Gastroesophageal sphincter (tissue), 4 donors: ENCODE data around the gene KDM2A. TPM values are rescaled to one million over a fixed set of nuclear protein-coding genes. Genes with fewer than 3 reads are reported as not detected.

Experiments
- ATAC-seq: fragments of 150-250 bp; one replicate; pipeline ENCODE4 v1.9.1; 2016; ENCODE audit warnings: mild to moderate bottlenecking, moderate library complexity
- H3K27ac ChIP-seq, 4 donors: fragments of 200-600 bp; sonication (generic) in 3 of 4; 1 replicate in 3 of 4; 2 replicates in 1 of 4; pipeline ENCODE4 v1.5.1; 2016 to 2019
- H3K27me3 ChIP-seq: fragments of 200-600 bp; sonication (generic); one replicate; pipeline ENCODE4 v1.5.1; 2019
- H3K36me3 ChIP-seq, 2 donors: fragments of 200-600 bp; sonication (generic); one replicate each; pipeline ENCODE4 v1.5.1; 2019; ENCODE audit warnings: control low read depth in 1 of 2
- H3K4me1 ChIP-seq, 3 donors: fragments of 200-600 bp; sonication (generic); 1 replicate in 2 of 3; 2 replicates in 1 of 3; pipeline ENCODE4 v1.5.1; 2016 to 2019; ENCODE audit warnings: control low read depth in 2 of 3
- H3K4me3 ChIP-seq, 2 donors: fragments of 200-600 bp; sonication (generic); one replicate each; pipeline ENCODE4 v1.5.1; 2019; ENCODE audit warnings: mild to moderate bottlenecking in 1 of 2, moderate library complexity in 1 of 2
- H3K9me3 ChIP-seq, 3 donors: fragments of 200-600 bp; sonication (generic); one replicate each; pipeline ENCODE4 v1.5.1; 2017 to 2019; ENCODE audit warnings: control low read depth in 2 of 3
- EP300 ChIP-seq: sonication (generic); formaldehyde crosslinking; IDR thresholded peaks from one replicate; pipeline ENCODE4 v1.6.1; 2017; ENCODE audit warnings: antibody characterized with exemption, mild to moderate bottlenecking
- POLR2A ChIP-seq, 2 donors: fragments of 450-650 bp; IDR thresholded peaks; one replicate each; pipeline ENCODE4 v1.6.1; 2017; ENCODE audit warnings: antibody characterized with exemption in 2 of 2, mild to moderate bottlenecking in 2 of 2, moderate library complexity in 1 of 2
- POLR2AphosphoS5 ChIP-seq: sonication (generic); formaldehyde crosslinking; IDR thresholded peaks from one replicate; pipeline ENCODE4 v1.6.1; 2017; ENCODE audit warnings: antibody characterized with exemption
- WGBS, 2 donors: methylation state at CpG; one replicate each; pipeline ENCODE4 v1.1.5; 2018; ENCODE audit warnings: low coverage in 1 of 2; 5-methylcytosine and 5-hydroxymethylcytosine counted together
- total RNA-seq, 4 donors: library from RNA; depleted of rRNA; stranded (reverse); fragments of >200 nt; gene quantifications; one replicate each; pipeline ENCODE4 v1.1.0, GENCODE V29; 2016
- TF ChIP-seq, protein P1 (sequence below), 4 experiments: fragments of 200-600 bp in 2 of 4; fragments of 450-650 bp in 2 of 4; sonication (generic) in 1 of 4; IDR thresholded peaks; one replicate each; pipeline ENCODE4 v1.5.1; 2017 to 2019; ENCODE audit warnings: antibody characterized with exemption in 4 of 4, mild to moderate bottlenecking in 2 of 4, moderate library complexity in 2 of 4

KDM2A gene
- total RNA-seq, 4 donors from 2014 or later: 35.4 to 68.0 (median 48.3) TPM

DNA sequence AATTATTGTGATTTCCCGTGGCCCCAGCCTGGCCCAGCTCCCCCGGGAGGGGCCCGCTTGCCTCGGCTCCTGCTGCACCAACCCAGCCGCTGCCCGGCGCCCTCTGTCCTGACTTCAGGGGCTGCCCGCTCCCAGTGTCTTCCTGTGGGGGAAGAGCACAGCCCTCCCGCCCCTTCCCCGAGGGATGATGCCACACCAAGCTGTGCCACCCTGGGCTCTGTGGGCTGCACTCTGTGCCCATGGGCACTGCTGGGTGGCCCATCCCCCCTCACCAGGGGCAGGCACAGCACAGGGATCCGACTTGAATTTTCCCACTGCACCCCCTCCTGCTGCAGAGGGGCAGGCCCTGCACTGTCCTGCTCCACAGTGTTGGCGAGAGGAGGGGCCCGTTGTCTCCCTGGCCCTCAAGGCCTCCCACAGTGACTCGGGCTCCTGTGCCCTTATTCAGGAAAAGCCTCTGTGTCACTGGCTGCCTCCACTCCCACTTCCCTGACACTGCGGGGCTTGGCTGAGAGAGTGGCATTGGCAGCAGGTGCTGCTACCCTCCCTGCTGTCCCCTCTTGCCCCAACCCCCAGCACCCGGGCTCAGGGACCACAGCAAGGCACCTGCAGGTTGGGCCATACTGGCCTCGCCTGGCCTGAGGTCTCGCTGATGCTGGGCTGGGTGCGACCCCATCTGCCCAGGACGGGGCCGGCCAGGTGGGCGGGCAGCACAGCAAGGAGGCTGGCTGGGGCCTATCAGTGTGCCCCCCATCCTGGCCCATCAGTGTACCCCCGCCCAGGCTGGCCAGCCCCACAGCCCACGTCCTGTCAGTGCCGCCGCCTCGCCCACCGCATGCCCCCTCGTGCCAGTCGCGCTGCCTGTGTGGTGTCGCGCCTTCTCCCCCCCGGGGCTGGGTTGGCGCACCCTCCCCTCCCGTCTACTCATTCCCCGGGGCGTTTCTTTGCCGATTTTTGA, 166.8 kb downstream of the KDM2A start:
- Histone ChIP-seq H3K4me3 (no peak overlapping the region), H3K27ac (peak overlapping the region in 3 of 4 donors; percentile 93 to 94 (median 94)), H3K9me3 (no peaks in the 10 kb centered on the region), H3K4me1 (peaks cover 0 to 71% (median 25%) of the 10 kb centered on the region in 3 donors), H3K27me3 (no peaks in the 10 kb centered on the region), H3K36me3 (peaks cover 0 to 69% of the 10 kb centered on the region in 2 donors)
- 60 to 67% methylated on average over 5 to 7 of the region's 39 CpGs for WGBS, 2 donors
- ATAC-seq: no peak
- TF ChIP-seq POLR2AphosphoS5 (no peak), EP300 (no peak), POLR2A (IDR thresholded peaks at IDR 0.05) (no peak)
- TF ChIP-seq, protein P1, sequence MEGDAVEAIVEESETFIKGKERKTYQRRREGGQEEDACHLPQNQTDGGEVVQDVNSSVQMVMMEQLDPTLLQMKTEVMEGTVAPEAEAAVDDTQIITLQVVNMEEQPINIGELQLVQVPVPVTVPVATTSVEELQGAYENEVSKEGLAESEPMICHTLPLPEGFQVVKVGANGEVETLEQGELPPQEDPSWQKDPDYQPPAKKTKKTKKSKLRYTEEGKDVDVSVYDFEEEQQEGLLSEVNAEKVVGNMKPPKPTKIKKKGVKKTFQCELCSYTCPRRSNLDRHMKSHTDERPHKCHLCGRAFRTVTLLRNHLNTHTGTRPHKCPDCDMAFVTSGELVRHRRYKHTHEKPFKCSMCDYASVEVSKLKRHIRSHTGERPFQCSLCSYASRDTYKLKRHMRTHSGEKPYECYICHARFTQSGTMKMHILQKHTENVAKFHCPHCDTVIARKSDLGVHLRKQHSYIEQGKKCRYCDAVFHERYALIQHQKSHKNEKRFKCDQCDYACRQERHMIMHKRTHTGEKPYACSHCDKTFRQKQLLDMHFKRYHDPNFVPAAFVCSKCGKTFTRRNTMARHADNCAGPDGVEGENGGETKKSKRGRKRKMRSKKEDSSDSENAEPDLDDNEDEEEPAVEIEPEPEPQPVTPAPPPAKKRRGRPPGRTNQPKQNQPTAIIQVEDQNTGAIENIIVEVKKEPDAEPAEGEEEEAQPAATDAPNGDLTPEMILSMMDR (IDR thresholded peaks at IDR 0.05): no peak

DNA sequence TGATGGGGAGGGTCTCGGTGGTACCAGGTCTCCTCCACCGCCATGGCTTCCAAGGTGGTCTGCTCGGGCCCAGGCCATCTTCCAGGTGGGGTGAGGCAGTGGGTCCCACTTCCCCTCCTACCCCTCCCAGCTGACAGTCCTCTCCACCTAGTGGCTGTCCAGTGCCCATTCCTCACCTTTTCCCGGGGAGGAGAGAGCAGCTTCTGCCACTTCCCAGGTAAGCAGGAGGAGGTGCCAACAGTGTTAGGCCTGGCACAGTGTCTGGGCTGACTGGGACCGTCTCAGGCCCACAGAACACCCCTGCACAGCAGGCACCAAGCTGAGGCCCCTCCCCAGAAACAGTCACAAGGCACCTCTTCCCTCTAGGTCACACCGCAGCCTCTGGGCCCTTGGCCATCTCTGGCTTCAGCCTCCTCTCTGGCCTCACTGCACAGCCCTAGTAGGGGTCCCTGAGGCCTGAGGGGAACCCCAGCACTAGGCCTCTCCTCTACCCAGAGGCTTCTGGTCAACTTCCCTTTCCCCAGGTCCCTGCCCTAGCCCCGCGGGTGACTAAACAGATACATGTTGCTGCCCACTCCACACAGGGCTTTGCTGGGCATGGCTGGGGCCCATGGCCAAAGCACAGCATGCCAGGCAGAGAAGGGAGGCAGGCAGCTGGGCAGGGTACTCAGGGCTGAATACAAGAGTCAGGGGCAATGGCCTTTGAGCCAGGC, 167.7 kb downstream of the KDM2A start:
- H3K4me1 ChIP-seq: peaks cover 0 to 80% (median 31%) of the 10 kb centered on the region in 3 donors
- no peak for ATAC-seq
- WGBS, 2 donors: 40% methylated on average over 1 of the region's 8 CpGs; no CpG with 5 or more reads in 1 of the 2 donors
- TF ChIP-seq POLR2A (IDR thresholded peaks at IDR 0.05): no peak
- TF ChIP-seq POLR2AphosphoS5: no peak
- no peak for TF ChIP-seq EP300
- H3K27ac ChIP-seq: peak overlapping the region in 3 of 4 donors; percentile 93 to 94 (median 94)
- H3K4me3 ChIP-seq: no peak overlapping the region
- no peaks in the 10 kb centered on the region for H3K9me3 ChIP-seq
- H3K27me3 ChIP-seq: no peaks in the 10 kb centered on the region
- H3K36me3 ChIP-seq: peaks cover 0 to 69% of the 10 kb centered on the region in 2 donors

DNA sequence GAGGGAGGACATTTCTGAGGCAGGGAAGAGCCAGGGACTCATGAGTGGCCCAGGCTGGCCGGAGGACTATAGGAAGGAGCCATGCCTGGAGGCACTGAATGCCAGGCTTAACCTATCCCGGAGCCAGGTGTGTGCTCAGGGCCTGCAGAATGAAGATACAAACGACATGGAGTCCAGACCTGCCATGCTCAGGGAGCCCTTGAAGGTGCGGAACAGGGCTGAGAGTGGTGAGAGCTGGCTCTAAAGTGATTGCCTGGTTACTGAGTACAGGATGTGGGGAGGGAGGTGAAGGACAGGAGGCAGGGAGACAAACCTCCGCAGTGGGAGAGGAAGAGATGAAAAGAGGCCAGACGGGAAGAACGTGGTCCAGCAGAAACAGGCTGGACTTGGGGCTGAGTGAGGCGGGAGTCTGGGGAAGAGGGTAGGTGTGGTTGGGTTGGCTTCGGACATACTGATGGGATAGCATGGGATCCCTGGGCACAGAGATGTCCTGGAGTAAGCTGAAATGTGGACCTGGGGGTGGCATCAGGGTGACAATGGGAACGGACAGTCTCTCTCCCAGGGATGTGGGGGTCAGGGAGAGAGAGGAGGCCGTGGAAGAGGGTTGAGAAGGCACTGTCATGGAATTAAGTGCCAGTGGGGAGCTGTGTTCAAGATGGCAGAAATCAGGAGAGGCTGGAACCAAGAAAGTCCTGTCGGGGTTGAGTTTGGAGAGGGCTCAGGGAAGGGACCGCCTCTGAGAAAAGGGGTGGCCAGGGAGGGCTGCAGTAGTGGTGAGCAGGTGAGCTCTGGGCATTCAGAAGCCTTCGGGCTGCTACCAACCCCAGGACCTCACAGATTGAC, 168.5 kb downstream of the KDM2A start:
- no peak for TF ChIP-seq EP300
- TF ChIP-seq POLR2AphosphoS5: no peak
- TF ChIP-seq POLR2A (IDR thresholded peaks at IDR 0.05): no peak
- TF ChIP-seq, protein P1 (IDR thresholded peaks at IDR 0.05): no peak
- Histone ChIP-seq H3K36me3 (peaks cover 0 to 69% of the 10 kb centered on the region in 2 donors), H3K27ac (peak overlapping the region; percentile 77 to 94 (median 94)), H3K27me3 (no peaks in the 10 kb centered on the region), H3K4me3 (peak overlapping the region in 1 of 2 donors; percentile 88), H3K9me3 (no peaks in the 10 kb centered on the region), H3K4me1 (peaks cover 0 to 82% (median 31%) of the 10 kb centered on the region in 3 donors)
- no peak for ATAC-seq
- 65 to 87% methylated on average over 5 to 12 of the region's 14 CpGs for WGBS, 2 donors

DNA sequence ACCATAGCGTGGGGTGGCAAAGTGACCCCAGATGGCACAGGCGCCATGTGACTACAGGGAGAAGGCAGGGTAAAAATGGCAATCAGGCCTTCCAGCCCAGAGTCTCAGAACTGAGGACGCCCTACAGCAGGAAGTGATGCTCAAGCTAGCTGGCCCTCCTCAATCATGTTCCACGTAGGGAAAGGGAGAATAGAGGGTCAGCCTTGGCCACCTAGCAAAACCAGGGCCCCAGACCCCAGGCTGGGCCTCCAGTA, 169.1 kb downstream of the KDM2A start:
- Histone ChIP-seq H3K27me3 (no peaks in the 10 kb centered on the region), H3K9me3 (no peaks in the 10 kb centered on the region), H3K27ac (peak overlapping the region; percentile 77 to 94 (median 94)), H3K4me1 (peaks cover 0 to 83% (median 31%) of the 10 kb centered on the region in 3 donors), H3K4me3 (peak overlapping the region in 1 of 2 donors; percentile 88), H3K36me3 (peaks cover 0 to 66% of the 10 kb centered on the region in 2 donors)
- no peak for ATAC-seq
- 40% methylated on average over 1 of the region's 4 CpGs; no CpG with 5 or more reads in 1 of the 2 donors for WGBS, 2 donors
- TF ChIP-seq POLR2AphosphoS5 (no peak), EP300 (no peak), POLR2A (IDR thresholded peaks at IDR 0.05) (no peak)
- TF ChIP-seq, protein P1 (IDR thresholded peaks at IDR 0.05): no peak
